C4-2B (cell line): ENCODE measurements around the gene CSTPP1.

Source experiments
- CTCF ChIP-seq: fragments of 450-650 bp; conservative IDR thresholded peaks from 2 replicates; pipeline ENCODE4 v1.5.1; 2017; ENCODE audit warnings: mild to moderate bottlenecking
- ZFX ChIP-seq: fragments of 450-650 bp; IDR thresholded peaks from 2 replicates; pipeline ENCODE4 v1.6.1; 2017

GRCh38 chr11:46958777-46959176 lies 22.2 kb downstream of the CSTPP1 start:
- no peak for TF ChIP-seq CTCF
- no peak for TF ChIP-seq ZFX
